Diencephalon (tissue), 1 donor: ENCODE data around the gene SERPINE1. TPM values are rescaled to one million over a fixed set of nuclear protein-coding genes. Genes with fewer than 3 reads are reported as not detected.

Experiments
- small RNA-seq: library from RNA; depleted of rRNA; stranded (forward); fragments of <200 nt; gene quantifications from one replicate; pipeline ENCODE3, GENCODE V24; 2014
- total RNA-seq: library from RNA; depleted of rRNA; stranded (reverse); fragments of >200 nt; gene quantifications from one replicate; pipeline ENCODE4 v1.2.3, GENCODE V29; 2014

Gene SERPINE1
- 0.23 TPM for total RNA-seq

DNA sequence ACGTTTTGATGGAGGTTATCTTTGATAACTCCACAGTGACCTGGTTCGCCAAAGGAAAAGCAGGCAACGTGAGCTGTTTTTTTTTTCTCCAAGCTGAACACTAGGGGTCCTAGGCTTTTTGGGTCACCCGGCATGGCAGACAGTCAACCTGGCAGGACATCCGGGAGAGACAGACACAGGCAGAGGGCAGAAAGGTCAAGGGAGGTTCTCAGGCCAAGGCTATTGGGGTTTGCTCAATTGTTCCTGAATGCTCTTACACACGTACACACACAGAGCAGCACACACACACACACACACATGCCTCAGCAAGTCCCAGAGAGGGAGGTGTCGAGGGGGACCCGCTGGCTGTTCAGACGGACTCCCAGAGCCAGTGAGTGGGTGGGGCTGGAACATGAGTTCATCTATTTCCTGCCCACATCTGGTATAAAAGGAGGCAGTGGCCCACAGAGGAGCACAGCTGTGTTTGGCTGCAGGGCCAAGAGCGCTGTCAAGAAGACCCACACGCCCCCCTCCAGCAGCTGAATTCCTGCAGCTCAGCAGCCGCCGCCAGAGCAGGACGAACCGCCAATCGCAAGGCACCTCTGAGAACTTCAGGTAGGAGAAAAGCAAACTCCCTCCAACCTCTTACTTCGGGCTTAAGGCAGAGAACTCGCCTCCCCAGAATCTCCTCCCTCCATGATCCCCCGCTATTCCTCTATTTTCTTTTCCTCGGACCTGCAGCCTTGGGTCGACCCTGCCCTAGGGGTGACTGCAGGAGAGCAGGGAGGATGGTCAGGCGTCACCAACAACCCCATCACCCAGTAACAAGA lies at the start of gene SERPINE1:
Gene SERPINE1 (plus strand): TSS at position 454 of the 809 bp plus-strand sequence. CDS start 1,290 bp downstream, outside the sequence.

DNA sequence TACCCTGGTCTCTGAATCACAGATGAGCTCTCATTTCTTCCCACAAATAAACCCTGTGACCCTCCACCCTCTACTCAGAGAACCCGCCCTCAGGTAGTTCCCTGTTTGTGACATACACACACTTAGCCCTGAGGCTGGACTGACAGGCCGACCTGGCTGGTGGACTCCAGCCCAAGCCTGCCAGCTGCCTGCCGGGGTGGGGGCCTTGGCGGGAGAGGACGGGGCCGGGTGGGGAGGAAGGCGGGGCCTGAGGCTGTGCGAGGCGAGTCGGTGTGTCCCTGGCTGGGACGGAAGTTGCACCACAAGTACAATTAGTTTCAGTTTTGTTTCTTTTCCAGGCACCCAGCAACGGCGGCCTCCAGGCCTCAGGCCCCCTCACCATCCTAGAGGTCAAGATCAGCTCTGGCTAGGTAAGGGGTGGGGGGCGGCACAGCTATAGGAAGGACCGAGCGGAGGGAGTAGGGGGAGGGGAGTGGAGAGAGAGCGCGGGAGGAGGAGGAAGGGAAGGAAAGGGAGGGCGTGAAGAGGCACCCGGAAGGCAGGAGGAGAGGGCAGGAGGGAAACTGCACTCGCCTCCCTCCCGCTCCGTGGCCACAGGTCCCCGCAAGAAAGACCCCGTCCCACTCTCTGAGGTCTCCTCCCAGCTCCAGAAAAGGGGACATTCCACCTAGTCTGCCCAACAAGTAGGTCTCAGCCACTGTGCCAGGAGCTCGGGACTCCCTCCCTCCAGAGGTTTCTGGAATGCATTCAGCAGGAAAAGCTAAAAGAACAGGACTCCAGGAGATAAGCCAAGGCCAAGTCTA lies 41.5 kb upstream of the SERPINE1 start, which contains the start of gene TRIM56:
Gene TRIM56 (plus strand): TSS at position 320 of the 803 bp plus-strand sequence. CDS start 1,832 bp downstream, outside the sequence.

GRCh38 chr7:101153969-101154692 lies 27.2 kb downstream of the SERPINE1 start, which contains the start of gene AP1S1:
Gene AP1S1, plus strand, starts transcription at chr7:101154476. Its CDS starts 39 bp downstream, at chr7:101154515.

DNA sequence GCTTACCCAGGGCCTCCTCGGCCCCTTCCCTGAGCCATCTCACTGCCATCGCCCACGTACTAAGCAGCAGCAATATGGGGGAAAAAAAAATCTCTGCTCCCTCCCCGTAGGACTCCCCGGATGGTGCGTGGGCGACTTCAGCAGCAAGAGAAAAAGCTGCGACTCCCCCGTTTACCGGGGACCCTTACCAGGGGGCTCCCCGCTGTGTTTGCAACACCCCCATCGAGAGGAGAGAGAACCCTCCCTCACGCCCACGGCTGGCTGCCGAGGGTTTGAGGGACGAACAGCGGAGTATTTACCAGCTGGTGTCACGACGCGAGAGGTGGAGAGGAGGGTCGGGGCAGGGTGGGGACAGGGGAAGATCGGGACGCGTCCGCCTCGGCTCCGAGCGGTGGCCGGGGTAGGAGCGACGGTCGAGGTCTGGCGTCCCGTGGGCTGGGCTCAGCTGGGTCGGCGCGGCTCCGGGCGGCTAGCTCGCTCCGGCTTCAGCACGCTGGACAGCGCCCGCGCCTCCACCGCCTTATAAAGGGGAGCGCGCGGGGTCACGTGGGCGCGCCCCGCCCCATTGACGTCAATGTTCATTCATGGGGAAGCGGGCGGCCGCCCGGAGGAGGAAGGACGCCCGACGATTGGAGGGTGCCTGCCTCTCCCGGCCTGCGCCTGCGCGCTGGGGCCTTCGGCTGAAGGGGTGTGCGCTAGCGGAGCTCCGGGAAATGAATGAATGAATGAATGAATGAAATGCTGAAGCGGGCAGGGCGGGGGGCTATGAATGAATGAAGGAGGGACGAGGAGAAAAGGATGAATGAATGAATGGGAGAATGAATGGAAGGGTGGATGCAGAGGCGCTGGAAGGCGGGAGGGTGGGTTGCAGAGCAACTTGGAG lies 38.4 kb downstream of the SERPINE1 start, which contains the start of gene VGF:
Gene VGF (minus strand): TSS at position 495 of the 883 bp plus-strand sequence. CDS start 726 bp downstream, outside the sequence.

DNA sequence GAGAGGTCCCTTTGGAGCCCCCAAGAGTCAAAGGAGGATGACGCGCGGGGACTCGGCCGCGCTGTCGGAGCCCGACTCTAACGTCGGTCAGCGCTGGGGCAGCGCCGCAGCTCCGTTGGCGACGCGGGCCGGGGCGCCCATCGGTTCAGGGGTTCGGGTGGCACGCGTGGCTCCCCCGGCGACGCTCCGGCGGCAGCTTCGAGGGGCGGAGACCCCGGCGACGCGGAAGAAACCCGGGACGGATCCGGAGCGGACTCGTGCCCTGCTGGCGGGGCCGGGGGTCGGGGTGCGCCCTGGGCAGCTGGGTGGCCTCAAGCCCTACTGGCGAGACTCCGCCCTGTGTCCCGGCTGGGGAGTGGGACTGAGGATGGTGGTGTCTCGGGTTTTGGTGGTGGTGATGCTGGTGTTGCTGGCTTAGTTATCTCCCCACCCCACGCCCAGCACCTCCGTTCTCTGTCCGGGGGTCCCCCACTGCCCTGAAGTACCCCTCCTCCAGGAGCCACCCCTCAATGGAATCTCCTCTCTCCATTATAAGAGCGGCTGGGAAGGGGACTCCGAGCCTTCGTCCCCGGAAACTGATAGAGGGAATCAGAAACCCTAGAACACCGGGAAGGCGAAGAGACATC lies 53.3 kb downstream of the SERPINE1 start, which contains the start of gene NAT16:
Gene NAT16 (minus strand): TSS at position 164 of the 626 bp plus-strand sequence. CDS start 5,486 bp downstream, outside the sequence.

Small RNA genes within 50 kb of the gene (small RNA-seq; reads per million reads assigned to genes)
- gene MIR4653: not detected

Other genes with a start within 250 kb of the SERPINE1 start
- 3.7 TPM for gene UFSP1, start 237.4 kb upstream of the SERPINE1 start, total RNA-seq
- 73.4 TPM for gene ACHE, start 231.2 kb upstream of the SERPINE1 start, total RNA-seq
- gene MUC3A, start 177.6 kb upstream of the SERPINE1 start, total RNA-seq: 2.1 TPM
- 0.23 TPM for gene MUC12, start 157.5 kb upstream of the SERPINE1 start, total RNA-seq
- gene MUC17, start 107.0 kb upstream of the SERPINE1 start, total RNA-seq: not detected
- 3.0 TPM for gene TRIM56, start 41.6 kb upstream of the SERPINE1 start, total RNA-seq
- 110 TPM for gene AP1S1, start 27.4 kb downstream of the SERPINE1 start, total RNA-seq
- 33.2 TPM for gene VGF, start 38.5 kb downstream of the SERPINE1 start, total RNA-seq
- 2.1 TPM for gene NAT16, start 53.2 kb downstream of the SERPINE1 start, total RNA-seq
- gene MOGAT3, start 73.9 kb downstream of the SERPINE1 start, total RNA-seq: not detected
- gene PLOD3, start 90.5 kb downstream of the SERPINE1 start, total RNA-seq: 24.0 TPM
- gene ZNHIT1, start 91.1 kb downstream of the SERPINE1 start, total RNA-seq: 57.9 TPM
- 4.2 TPM for gene CLDN15, start 110.7 kb downstream of the SERPINE1 start, total RNA-seq
- gene FIS1, start 118.0 kb downstream of the SERPINE1 start, total RNA-seq: 80.5 TPM
- 52.6 TPM for gene IFT22, start 194.7 kb downstream of the SERPINE1 start, total RNA-seq
- 31.6 TPM for gene COL26A1, start 235.8 kb downstream of the SERPINE1 start, total RNA-seq